Medulla oblongata (tissue), 1 donor: ENCODE measurements around the gene EBF4.

Experiments
- DNase-seq: peaks from one replicate; pipeline ENCODE4 v3.0.0-alpha.2; 2015; ENCODE audit errors: extremely low spot score

Gene EBF4, protein sequence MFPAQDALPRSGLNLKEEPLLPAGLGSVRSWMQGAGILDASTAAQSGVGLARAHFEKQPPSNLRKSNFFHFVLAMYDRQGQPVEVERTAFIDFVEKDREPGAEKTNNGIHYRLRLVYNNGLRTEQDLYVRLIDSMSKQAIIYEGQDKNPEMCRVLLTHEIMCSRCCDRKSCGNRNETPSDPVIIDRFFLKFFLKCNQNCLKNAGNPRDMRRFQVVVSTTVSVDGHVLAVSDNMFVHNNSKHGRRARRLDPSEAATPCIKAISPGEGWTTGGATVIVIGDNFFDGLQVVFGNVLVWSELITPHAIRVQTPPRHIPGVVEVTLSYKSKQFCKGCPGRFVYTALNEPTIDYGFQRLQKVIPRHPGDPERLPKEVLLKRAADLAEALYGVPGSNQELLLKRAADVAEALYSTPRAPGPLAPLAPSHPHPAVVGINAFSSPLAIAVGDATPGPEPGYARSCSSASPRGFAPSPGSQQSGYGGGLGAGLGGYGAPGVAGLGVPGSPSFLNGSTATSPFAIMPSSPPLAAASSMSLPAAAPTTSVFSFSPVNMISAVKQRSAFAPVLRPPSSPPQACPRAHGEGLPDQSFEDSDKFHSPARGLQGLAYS

DNA sequence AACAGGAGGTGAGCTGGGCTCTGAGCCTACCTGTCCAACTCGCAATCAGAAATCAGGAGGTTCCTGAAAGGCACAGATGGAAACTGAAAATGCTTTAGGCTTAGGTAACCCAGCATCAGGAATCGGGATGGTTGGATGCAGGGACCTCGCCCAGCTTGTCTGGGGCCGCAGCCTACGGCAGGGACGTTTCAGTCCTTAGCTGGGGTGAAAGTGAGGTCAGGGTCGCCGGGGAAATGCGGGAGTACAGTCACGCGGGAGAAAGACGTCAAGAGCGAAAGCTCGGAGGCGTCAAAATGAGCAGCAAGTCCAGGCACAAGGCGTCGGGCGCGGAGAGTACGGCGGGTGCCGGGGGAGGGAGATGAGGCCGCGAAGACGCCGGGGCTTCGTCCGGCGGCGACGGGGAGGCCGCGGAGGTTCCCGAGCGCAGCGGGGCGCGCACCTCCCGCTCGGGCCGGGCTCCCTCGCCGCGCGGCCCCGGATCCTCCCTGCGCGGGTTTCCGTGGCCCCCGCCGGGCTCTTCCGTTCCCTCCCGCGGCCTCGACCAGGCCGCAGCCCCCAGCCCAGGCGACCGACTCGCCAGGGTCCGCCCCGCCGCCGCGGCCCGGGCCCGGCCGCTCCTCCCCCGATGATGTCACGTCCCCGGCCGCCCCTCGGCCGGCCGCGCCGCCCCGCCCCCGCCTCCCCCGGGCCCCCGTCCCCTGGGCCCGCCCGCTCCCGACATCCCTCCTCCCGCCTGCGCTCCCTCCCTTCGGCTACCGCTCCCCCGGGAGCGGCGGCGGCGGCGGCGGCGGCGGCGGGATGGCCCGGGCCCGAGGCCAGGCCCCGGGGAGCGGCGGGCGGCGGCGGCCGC is at the start of gene EBF4:
Gene EBF4, plus strand, starts transcription at position 745 of the 850 bp plus-strand sequence. CDS start 866 bp downstream, outside the sequence.
- peak; percentile 30 for DNase-seq

DNA sequence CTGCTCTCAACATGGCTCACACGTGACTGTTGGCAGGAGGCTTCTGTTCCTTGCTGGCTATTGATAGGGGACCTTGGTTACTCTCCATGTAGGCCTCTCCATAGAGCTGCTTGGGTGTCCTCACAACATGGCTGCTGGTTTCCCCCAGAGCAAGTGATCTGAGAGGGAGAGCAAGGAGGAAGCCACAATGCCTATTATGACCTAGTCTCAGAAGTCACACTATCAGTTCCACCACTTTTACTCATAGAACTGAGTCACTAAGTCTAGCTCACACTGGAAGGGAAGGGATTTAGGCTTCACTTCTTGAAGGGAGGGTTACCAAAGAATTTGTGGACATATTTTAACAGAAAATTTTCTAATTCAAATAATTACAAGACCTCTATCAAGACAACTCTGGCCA is 48.9 kb upstream of the EBF4 start:
- DNase-seq, result no peak

DNA sequence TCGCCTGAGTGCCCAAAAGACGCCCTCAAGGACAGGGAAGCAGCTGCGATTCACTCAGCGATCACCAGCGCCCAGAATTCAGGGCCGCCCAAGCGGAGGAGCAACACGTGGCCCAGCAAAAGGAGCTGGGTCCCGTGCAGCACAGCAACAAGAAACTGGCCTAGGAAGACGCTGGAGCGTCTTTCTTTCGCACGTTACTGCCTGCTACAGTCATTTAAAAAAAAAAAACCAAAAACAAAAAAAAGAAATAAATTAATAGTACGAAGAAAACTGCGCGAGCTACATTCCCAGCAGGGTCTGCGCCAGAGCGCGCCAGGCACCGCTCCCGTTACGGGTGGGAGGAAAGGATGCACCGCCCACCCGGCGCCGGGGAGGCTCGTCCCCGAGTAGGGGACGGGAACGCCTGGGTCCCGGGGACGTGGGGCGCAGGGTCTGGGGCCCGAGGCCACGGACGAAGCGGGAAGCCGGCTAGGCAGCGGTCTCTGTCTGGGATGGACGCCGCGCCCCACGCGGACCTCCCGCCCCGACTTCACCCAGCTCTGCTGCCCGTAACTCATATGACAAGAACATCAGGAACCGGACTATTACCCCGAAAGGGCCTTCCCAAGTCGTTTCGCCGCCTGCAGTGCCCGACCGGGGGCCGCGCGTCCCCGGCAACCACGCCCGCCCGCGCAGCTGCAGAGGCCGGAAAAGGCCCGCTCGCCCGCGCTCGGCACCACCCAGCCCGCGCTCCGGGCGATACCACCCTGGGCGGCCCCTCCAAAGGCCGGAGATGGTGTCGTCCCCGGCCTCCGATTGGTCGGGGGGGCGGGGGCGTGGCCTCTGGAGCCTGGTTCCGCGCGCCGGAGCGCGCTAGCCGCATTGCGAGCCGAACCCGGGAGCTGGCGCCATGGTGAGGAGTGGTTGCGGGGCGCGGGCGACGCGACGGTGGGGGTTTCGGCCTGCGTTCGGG is 40.5 kb upstream of the EBF4 start, which contains the start of gene NOP56:
Gene NOP56, plus strand, starts transcription at position 861 of the 952 bp plus-strand sequence. Its CDS starts 29 bp downstream, at position 890.
- DNase-seq, result peak; percentile 95

DNA sequence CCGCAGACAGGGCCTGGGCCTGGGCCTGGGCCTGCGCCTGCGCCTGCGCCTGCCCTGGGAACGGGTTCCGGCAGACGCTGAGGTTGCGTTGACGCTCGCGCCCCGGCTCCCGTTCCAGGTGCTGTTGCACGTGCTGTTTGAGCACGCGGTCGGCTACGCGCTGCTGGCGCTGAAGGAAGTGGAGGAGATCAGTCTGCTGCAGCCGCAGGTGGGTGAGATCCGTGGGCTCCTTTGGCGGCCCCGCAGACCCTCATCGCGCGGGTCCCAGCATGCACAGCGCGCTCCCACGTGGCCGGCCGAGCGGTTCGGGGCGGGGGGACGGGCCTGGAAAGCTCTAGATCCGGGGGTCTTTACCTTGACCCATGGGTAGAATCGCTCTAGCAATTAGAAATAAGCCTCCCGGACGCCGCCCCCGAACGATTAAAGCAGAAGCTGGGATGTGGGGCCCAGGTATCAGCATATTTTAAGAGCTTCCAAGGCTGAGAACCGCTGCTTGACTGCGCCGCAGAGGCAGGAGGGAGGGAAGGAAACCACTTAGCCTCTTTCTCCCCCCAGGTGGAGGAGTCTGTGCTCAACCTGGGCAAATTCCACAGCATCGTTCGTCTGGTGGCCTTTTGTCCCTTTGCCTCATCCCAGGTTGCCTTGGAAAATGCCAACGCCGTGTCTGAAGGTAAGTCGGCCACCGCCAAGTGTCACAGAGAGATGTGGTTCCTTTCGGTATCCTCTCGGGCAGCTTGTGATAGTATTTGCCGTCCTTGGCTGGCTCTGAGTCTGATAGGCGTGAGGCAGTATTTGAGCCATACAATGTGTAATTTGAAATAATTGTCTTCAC is 39.6 kb upstream of the EBF4 start:
- peak; percentile 49 for DNase-seq

DNA sequence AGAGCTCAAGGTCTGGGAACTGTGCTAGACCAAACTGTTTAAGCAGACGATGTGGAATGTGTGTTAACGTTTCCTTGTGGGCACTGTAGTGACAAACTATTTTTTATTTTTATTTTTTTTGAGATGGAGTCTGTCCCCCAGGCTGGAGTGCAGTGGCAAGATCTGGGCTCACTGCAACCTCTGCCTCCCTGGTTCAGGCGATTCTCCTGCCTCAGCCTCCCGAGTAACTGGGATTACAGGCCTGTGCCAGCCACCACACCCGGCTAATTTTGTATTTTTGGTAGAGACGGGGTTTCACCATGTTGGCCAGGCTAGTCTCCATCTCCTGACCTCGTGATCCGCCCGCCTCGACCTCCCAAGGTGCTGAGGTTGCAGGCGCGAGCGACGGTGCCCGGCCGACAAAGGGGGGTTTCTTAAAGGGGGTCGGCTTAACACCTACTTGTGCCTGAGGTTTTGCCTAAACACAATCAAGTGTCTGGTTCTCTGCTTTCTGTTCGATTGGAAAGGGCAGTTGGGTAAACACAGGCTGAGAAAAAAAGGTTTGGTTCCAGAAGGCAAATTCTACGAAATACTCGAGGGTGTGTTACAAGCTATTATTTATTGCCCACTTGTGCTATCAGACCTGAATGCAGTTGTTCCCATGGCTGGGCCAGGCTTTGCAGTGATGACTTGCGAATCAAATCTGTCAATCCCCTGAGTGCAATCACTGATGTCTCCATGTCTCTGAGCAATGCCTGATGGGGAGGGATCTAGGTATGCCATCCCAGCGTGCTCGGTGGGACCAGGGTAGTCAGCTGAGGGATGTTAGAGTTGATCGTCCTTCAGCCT is 38.8 kb upstream of the EBF4 start:
- DNase-seq, result no peak

DNA sequence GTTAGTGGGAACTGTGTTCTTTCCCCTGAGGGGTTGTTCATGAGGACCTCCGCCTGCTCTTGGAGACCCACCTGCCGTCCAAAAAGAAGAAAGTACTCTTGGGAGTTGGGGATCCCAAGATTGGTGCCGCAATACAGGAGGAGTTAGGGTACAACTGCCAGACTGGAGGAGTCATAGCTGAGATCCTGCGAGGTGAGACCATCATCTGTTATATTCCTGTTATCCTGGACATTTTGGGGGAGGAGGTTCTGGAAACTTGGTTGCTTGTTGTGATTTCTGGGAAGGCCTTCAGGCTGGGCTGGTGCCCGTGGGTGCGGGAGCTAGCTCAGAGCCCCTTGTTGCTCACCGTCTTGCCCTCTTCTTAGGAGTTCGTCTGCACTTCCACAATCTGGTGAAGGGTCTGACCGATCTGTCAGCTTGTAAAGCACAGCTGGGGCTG is 38.2 kb upstream of the EBF4 start:
- DNase-seq, result no peak

DNA sequence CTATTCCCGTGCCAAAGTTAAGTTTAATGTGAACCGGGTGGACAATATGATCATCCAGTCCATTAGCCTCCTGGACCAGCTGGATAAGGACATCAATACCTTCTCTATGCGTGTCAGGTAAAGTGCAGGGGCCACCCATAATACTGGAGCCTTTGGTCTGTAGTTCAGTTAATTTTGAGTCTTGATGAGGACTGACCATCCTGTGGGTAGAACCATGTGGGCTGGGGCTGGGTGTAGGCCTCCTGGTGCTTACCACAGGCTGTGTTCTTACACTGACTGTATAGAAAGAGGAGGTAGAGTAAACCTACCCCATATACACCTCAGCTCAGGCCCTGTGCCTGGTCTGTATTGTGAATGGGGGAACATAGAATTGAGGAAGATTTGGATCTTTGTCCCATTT is 37.7 kb upstream of the EBF4 start:
- no peak for DNase-seq

DNA sequence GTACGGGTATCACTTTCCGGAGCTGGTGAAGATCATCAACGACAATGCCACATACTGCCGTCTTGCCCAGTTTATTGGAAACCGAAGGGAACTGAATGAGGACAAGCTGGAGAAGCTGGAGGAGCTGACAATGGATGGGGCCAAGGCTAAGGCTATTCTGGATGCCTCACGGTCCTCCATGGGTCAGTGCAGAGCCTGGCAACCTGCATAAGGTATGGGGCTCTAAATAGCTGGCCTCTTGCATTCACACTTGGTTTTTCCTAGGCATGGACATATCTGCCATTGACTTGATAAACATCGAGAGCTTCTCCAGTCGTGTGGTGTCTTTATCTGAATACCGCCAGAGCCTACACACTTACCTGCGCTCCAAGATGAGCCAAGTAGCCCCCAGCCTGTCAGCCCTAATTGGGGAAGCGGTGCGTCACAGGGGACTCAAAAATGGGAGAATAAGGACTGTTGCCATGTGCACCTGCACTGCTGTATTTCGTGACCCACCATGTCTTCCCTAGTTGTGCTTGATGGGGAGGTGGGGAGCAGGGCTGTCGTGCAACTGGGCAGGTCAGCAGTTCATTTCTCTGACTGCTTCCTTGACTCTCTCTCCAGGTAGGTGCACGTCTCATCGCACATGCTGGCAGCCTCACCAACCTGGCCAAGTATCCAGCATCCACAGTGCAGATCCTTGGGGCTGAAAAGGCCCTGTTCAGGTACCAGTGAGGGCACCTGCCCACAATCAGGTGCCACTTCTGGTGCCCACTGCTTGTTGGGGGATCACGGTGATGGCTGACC is 37.1 kb upstream of the EBF4 start:
- DNase-seq, result no peak

DNA sequence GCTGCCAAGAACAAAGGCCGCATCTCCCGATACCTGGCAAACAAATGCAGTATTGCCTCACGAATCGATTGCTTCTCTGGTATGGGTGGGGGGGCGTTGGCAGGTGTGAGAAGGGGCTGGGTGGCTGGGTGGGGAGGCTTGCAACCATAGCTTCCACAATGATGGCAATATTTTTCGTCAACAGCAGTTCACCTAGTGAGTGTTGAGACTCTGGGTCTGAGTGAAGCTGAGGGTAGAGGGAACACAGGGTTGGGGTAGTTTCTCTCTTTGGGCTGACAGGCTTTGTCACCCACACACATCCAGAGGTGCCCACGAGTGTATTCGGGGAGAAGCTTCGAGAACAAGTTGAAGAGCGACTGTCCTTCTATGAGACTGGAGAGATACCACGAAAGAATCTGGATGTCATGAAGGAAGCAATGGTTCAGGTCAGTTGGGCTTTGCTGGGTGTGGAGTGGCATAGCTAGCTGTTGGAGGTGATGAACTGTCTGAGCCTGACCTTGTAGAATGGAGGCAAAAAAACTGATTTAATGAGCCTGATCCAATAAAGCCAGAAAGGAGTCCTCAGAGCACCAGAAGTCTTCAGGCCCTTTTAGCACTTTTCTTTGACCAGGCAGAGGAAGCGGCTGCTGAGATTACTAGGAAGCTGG is 36.0 kb upstream of the EBF4 start:
- no peak for DNase-seq

DNA sequence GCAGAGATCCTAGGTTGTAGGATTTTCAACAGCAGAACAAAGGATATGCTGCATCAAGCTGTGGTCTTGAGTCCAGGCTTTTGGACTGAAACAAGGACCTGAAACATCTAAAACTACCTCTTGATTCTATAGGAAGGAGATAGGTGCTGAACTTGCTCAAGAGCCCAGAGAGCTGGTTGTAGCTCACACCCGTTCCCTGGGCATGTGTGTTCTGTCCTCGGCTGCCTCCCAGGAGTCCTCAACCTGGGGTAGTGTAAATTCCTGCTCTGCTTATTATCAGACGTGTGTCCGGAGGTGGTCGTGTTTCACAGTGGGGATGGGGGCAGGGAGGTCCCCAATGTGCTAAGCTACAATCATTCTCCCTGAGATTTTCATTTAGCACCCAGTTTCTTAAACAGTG is 35.3 kb upstream of the EBF4 start:
- no peak for DNase-seq

DNA sequence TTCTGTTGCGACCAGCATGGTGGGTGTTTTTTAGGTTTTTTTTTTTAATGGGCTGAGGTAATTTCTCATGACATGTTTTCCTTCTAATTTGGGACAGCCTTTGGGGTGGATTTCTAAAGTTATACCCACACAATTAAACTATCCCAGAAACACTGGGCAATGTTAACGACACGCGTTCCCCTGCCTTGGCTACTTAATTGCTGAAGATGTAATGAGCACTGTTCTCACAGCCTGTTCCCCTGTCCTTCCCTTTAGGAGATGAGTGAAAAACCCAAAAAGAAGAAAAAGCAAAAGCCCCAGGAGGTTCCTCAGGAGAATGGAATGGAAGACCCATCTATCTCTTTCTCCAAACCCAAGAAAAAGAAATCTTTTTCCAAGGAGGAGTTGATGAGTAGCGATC is 34.9 kb upstream of the EBF4 start:
- no peak for DNase-seq

DNA sequence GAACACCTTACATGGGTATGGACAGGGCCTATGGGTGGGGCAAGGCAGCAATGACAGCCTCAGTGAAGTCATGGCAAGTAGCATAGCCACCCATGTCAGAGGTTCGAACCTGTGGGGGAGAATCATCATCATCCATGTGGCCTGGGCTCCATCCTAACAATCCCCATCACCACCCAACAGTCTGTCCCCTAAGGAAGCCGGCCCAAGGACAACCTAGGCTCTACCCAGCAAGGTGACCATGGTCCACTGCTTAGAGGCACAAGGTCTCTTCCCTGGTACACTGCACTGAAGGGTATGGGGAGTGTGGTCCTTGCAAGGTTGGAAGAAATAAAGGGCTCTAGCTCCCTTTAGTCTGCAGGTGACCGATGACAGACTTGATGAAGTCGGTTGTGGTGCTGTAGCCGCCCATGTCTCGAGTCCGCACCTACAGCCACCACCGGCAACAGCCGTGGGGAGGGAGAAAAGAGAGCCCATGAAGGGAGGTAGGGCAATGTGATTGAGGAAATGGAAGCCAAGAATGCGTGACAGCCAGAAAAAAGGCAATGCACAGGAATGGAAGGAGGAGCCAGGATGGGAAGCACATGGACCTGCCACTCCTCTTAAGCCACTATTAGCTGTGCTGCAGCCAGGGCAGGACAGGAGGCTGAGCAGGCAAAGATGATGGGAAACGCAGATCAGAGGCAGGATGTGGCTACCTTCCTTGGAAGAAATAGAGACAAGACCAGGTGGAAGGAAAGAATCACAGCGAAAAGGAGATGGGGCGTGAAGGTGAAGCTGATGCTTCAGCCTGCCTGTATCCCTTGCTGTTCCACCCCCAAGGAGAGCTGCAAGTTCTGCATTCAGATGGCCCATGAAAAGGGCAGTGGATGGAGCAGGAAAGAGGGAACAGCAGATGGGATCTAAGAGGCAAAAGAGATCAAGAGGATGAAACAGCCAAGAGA is 33.9 kb upstream of the EBF4 start:
- no peak for DNase-seq

DNA sequence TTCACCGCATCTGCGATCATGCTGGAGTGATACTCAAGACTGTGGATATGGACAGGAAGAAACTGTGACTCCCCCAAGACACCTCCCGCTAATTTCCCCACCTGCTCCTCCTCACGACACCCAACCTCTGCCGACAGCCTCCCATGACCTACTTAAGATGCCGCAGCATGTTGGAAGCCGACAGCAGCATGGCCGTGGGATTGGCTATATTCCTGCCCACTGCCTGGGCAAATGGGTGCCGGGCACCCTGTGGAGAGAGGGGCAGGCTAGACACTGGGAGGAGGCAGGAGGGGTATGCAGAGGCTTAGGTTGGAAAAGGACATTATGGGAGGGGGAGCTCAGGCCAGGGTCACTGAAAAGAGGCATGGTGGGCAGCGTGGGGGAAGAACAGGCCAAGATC is 33.0 kb upstream of the EBF4 start:
- DNase-seq, result no peak

DNA sequence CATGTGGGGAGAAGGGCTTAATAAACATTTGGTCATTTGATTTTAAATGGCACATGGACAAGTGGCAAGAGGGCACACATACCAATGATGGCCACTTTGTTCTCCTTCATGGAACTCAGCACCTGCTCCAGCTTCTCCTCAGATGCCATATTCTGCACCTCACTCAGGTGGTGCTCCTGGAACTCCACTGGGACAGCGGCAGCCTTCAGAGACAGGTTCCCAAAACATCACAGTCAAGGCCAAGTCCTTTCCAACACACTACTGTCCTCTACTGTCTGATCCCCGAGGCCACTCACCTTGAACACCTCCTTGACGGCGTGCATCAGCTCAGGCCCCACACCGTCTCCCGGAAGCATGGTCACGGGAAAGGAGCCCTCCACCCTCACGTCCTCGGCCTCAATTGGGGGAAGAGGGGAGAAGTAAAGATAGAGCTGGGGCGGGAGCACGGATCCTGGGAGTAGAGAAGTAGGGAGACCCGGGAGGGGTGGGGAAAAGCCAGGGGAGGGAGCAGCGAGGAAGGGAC is 29.2 kb upstream of the EBF4 start:
- no peak for DNase-seq

DNA sequence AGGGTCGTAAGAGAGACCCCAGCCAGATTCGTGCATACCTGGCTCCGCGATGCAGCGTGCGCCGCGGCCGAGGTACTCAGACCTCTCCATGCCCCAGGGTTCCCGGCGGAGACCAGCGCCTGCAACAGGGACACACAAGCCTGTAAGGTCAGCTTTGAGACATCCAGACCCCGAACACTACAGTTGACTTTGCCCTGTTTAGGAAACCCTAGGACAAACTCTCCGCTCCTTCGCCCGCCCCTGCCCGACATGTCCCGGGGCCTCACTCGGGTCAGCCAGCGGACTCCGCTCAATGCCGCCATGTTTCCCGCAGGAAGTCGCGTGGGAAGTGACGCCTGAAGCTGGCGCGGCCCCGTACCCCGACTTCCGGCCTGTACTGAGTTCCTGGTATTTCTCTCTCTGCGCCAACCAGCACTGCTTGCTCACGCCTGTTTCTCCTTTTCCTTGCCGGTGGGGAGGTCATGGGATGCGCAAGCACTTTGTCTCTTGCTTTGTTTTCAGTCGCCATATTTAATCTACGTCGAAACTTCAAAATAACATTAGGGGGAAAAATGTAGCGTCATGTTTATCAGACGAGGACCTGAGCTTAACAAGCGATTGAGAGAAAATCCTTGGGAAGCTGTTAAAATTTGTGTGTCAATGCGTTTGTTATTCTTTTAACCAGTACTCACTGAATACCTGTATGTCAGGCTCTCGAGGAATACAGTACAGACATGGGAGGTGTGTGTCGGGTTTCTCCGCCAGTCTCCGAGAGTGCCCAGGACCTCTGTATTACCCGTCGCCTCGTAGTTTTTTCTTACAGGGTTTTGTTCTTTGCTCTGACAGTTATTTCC is 28.5 kb upstream of the EBF4 start, which contains the start of gene IDH3B:
Gene IDH3B, minus strand, starts transcription at position 330 of the 833 bp plus-strand sequence. Its CDS starts 28 bp downstream, at position 302.
- peak; percentile 93 for DNase-seq

DNA sequence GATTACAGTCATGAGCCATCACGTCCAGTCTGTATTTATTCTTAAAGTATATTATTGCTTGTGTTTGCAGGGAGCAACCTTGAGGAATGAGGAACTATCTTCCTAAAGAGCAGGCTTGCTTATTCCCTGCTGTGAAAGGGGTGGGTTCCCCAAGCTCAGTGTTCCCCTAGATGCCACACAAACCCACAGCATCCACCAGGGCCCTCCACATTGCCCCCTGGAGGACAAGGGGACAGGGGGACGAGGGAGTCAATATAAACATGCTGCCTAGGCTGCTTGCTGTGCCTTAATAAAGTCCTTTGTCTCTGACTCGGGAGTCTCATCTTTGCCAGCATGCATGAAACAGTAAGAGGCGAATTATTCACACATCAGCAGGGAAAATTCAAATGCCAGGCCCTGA is 20.6 kb upstream of the EBF4 start:
- no peak for DNase-seq
